H1 (cell line): ENCODE measurements around the gene SRPX. TPM values are rescaled to one million over a fixed set of nuclear protein-coding genes. Genes with fewer than 3 reads are reported as not detected.

Experiments
- CTCF ChIA-PET: fragments of 300-600 bp; sonication (Branson Sonifier 250); formaldehyde crosslinking; loops from one replicate; lab custom pipeline; 2021; ENCODE audit not compliant: partially characterized antibody; lab: Charles Lee
- POLR2A ChIA-PET: fragments of 300-600 bp; sonication (Branson Sonifier 250); formaldehyde crosslinking; loops from one replicate; lab custom pipeline; 2021; ENCODE audit warnings: inconsistent platforms; ENCODE audit not compliant: partially characterized antibody; lab: Charles Lee
- DNase-seq, 2 experiments: peaks; one replicate each; pipeline versions ENCODE4 v3.0.0 to v3.0.0-alpha.2; 2010 to 2022; ENCODE audit warnings: low spot score in 2 of 2, low read depth in 1 of 2, mixed read lengths in 1 of 2
- FAIRE-seq: peaks from 2 replicates; lab custom pipeline; 2011; peaks lifted over from hg19 to GRCh38; lab: Jason Lieb, UNC
- H2AFZ ChIP-seq: 2 replicates; pipeline ENCODE4 v1.8.1; 2012; ENCODE audit warnings: low read length, inconsistent platforms
- H2AK5ac ChIP-seq: 2 replicates; pipeline ENCODE4 v1.6.1; 2013; ENCODE audit warnings: low read depth, low read length
- H2BK120ac ChIP-seq: replicated peaks from 2 replicates; pipeline ENCODE3; 2013; ENCODE audit warnings: low read depth, low read length, inconsistent platforms
- H2BK12ac ChIP-seq: 2 replicates; pipeline ENCODE4 v1.6.1; 2013; ENCODE audit warnings: low read depth, low read length
- H2BK15ac ChIP-seq: 2 replicates; pipeline ENCODE4 v1.6.1; 2013; ENCODE audit warnings: low read length
- H2BK20ac ChIP-seq: 2 replicates; pipeline ENCODE4 v1.6.1; 2013; ENCODE audit warnings: low read length
- H2BK5ac ChIP-seq: 2 replicates; pipeline ENCODE4 v1.6.1; 2013; ENCODE audit warnings: low read depth, low read length
- H3K14ac ChIP-seq: 2 replicates; pipeline ENCODE4 v1.6.1; 2013; ENCODE audit warnings: inconsistent platforms; ENCODE audit not compliant: insufficient read length
- H3K18ac ChIP-seq: 2 replicates; pipeline ENCODE4 v1.6.1; 2013; ENCODE audit warnings: low read length; ENCODE audit errors: extremely low read depth
- H3K23ac ChIP-seq: 2 replicates; pipeline ENCODE4 v1.6.1; 2013; ENCODE audit warnings: inconsistent platforms; ENCODE audit not compliant: insufficient read length
- H3K23me2 ChIP-seq: 2 replicates; pipeline ENCODE4 v1.6.1; 2013; ENCODE audit warnings: low read depth, low read length
- H3K27ac ChIP-seq: 2 replicates; pipeline ENCODE4 v1.6.1; 2011; ENCODE audit warnings: low read depth, low read length, inconsistent platforms
- H3K27me3 ChIP-seq, 4 experiments: replicated peaks in 1 of 4; 1 replicate in 1 of 4; 2 replicates in 3 of 4; pipeline versions ENCODE4 v1.6.1 to v1.8.1; 2011 to 2013; ENCODE audit warnings: low read length in 3 of 4, mild to moderate bottlenecking in 3 of 4, inconsistent platforms in 2 of 4, mixed read lengths in 2 of 4, moderate library complexity in 1 of 4; ENCODE audit not compliant: control insufficient read depth in 3 of 4, insufficient read depth in 3 of 4; ENCODE audit errors: extremely low read depth in 1 of 4
- H3K36me3 ChIP-seq, 4 experiments: 2 replicates each; pipeline versions ENCODE4 v1.6.1 to v1.8.1; 2011 to 2013; ENCODE audit warnings: mild to moderate bottlenecking in 4 of 4, low read length in 3 of 4, moderate library complexity in 2 of 4, control low read depth in 1 of 4, inconsistent platforms in 1 of 4; ENCODE audit not compliant: insufficient read depth in 4 of 4, control insufficient read depth in 2 of 4
- H3K4ac ChIP-seq: replicated peaks from 2 replicates; pipeline ENCODE3; 2013; ENCODE audit warnings: low read length, low read depth, mixed read lengths, inconsistent platforms; ENCODE audit not compliant: insufficient read length
- H3K4me1 ChIP-seq, 4 experiments: replicated peaks in 1 of 4; 1 replicate in 1 of 4; 2 replicates in 3 of 4; pipeline versions ENCODE4 v1.6.1 to v1.8.1; 2011 to 2013; ENCODE audit warnings: low read length in 3 of 4, inconsistent platforms in 2 of 4, mixed read lengths in 1 of 4; ENCODE audit not compliant: insufficient read depth in 4 of 4, control insufficient read depth in 3 of 4
- H3K4me2 ChIP-seq, 2 experiments: 2 replicates each; pipeline versions ENCODE4 v1.6.1 to v1.8.1; 2011 to 2013; ENCODE audit warnings: low read depth in 2 of 2, low read length in 2 of 2, control low read depth in 1 of 2, inconsistent platforms in 1 of 2, mild to moderate bottlenecking in 1 of 2; ENCODE audit not compliant: insufficient read depth in 1 of 2
- H3K4me3 ChIP-seq, 4 experiments: fragments of 200-600, 300-600 bp in 1 of 4; sonication (generic), shearing (Covaris generic), sonication (Bioruptor Twin) in 1 of 4; 2 replicates each; pipeline versions ENCODE4 v1.5.1 to v1.8.1; 2011 to 2016; ENCODE audit warnings: low read length in 4 of 4, low read depth in 3 of 4, control low read depth in 2 of 4, inconsistent platforms in 2 of 4, mild to moderate bottlenecking in 2 of 4, mixed read lengths in 1 of 4, moderate library complexity in 1 of 4; ENCODE audit not compliant: insufficient read depth in 2 of 4; ENCODE audit errors: extremely low read depth in 1 of 4
- H3K56ac ChIP-seq: replicated peaks from 2 replicates; pipeline ENCODE3; 2013; ENCODE audit warnings: low read depth, mild to moderate bottlenecking, mixed read lengths, low read length, inconsistent platforms; ENCODE audit not compliant: insufficient read length
- H3K79me1 ChIP-seq: 2 replicates; pipeline ENCODE4 v1.6.1; 2013; ENCODE audit warnings: low read depth, low read length, control low read depth
- H3K79me2 ChIP-seq, 2 experiments: 2 replicates each; pipeline versions ENCODE4 v1.6.1 to v1.8.1; 2012 to 2013; ENCODE audit warnings: low read length in 2 of 2, mild to moderate bottlenecking in 2 of 2, inconsistent platforms in 1 of 2; ENCODE audit not compliant: insufficient read depth in 2 of 2, control insufficient read depth in 1 of 2
- H3K9ac ChIP-seq, 4 experiments: replicated peaks in 1 of 4; 1 replicate in 1 of 4; 2 replicates in 3 of 4; pipeline versions ENCODE4 v1.6.1 to v1.8.1; 2011 to 2013; ENCODE audit warnings: low read depth in 3 of 4, low read length in 3 of 4, control low read depth in 2 of 4, mild to moderate bottlenecking in 2 of 4, moderate library complexity in 2 of 4, inconsistent platforms in 1 of 4; ENCODE audit errors: extremely low read depth in 1 of 4
- H3K9me3 ChIP-seq, 2 experiments: 2 replicates each; pipeline versions ENCODE4 v1.6.1 to v1.8.1; 2012 to 2013; ENCODE audit warnings: mild to moderate bottlenecking in 2 of 2, moderate library complexity in 2 of 2, control low read depth in 1 of 2, inconsistent platforms in 1 of 2, low read depth in 1 of 2, low read length in 1 of 2, mixed read lengths in 1 of 2; ENCODE audit not compliant: insufficient read depth in 2 of 2
- H4K20me1 ChIP-seq, 2 experiments: replicated peaks in 1 of 2; 2 replicates each; pipeline versions ENCODE3 to v1.8.1; 2011 to 2013; ENCODE audit warnings: inconsistent platforms in 2 of 2, low read length in 2 of 2, mild to moderate bottlenecking in 1 of 2; ENCODE audit not compliant: insufficient read depth in 2 of 2, control insufficient read depth in 1 of 2
- H4K5ac ChIP-seq: 2 replicates; pipeline ENCODE4 v1.6.1; 2013; ENCODE audit warnings: low read length, low read depth, mixed read lengths, inconsistent platforms; ENCODE audit not compliant: insufficient read length
- H4K8ac ChIP-seq: 2 replicates; pipeline ENCODE4 v1.8.0; 2013; ENCODE audit warnings: mild to moderate bottlenecking, moderate library complexity, low read length, inconsistent platforms; ENCODE audit not compliant: insufficient read depth; ENCODE audit errors: extremely low read depth
- H4K91ac ChIP-seq: replicated peaks from 2 replicates; pipeline ENCODE3; 2013; ENCODE audit warnings: low read length, mixed read lengths, inconsistent platforms; ENCODE audit not compliant: insufficient read length
- ATF3 ChIP-seq: IDR thresholded peaks from 2 replicates; pipeline ENCODE4 v1.6.1; 2011; ENCODE audit warnings: low read depth, mild to moderate bottlenecking, low read length; ENCODE audit not compliant: insufficient read depth
- CHD2 ChIP-seq: IDR thresholded peaks from 2 replicates; pipeline ENCODE4 v1.6.1; 2012; ENCODE audit warnings: low read length, improper control_type of control experiment
- EGR1 ChIP-seq: IDR thresholded peaks from 2 replicates; pipeline ENCODE4 v1.6.1; 2011; ENCODE audit warnings: low read depth, low read length, borderline replicate concordance
- FOSL1 ChIP-seq: IDR thresholded peaks from 2 replicates; pipeline ENCODE4 v1.6.1; 2011; ENCODE audit warnings: mild to moderate bottlenecking, low read depth, low read length, moderate library complexity; ENCODE audit not compliant: insufficient read depth
- MAFK ChIP-seq: IDR thresholded peaks from 2 replicates; pipeline ENCODE4 v1.6.1; 2012; ENCODE audit warnings: low read depth, mild to moderate bottlenecking, improper control_type of control experiment, low read length
- NANOG ChIP-seq: IDR thresholded peaks from 2 replicates; pipeline ENCODE4 v1.6.1; 2011; ENCODE audit warnings: low read length, low read depth, mild to moderate bottlenecking, inconsistent platforms; ENCODE audit not compliant: insufficient read depth, poor library complexity, severe bottlenecking
- POLR2A ChIP-seq, 2 experiments: IDR thresholded peaks; 1 replicate in 1 of 2; 2 replicates in 1 of 2; pipeline ENCODE4 v1.6.1; 2011; ENCODE audit warnings: low read depth in 2 of 2, low read length in 2 of 2, mild to moderate bottlenecking in 2 of 2; ENCODE audit errors: control extremely low read depth in 1 of 2
- POU5F1 ChIP-seq: IDR thresholded peaks from 2 replicates; pipeline ENCODE4 v1.6.1; 2011; ENCODE audit warnings: low read depth, mild to moderate bottlenecking, low read length, moderate library complexity
- RAD21 ChIP-seq, 2 experiments: IDR thresholded peaks in 1 of 2; conservative IDR thresholded peaks in 1 of 2; 2 replicates each; pipeline ENCODE4 v1.6.1; 2011; ENCODE audit warnings: low read depth in 2 of 2, low read length in 2 of 2, improper control_type of control experiment in 1 of 2, inconsistent platforms in 1 of 2, mild to moderate bottlenecking in 1 of 2, moderate library complexity in 1 of 2
- SIRT6 ChIP-seq: IDR thresholded peaks from one replicate; pipeline ENCODE4 v1.7.1; 2012; ENCODE audit warnings: low read length, inconsistent platforms
- SP2 ChIP-seq: IDR thresholded peaks from 2 replicates; pipeline ENCODE4 v1.6.1; 2012; ENCODE audit warnings: mild to moderate bottlenecking, low read length, inconsistent platforms
- SRF ChIP-seq: IDR thresholded peaks from 2 replicates; pipeline ENCODE4 v1.6.1; 2011; ENCODE audit warnings: mild to moderate bottlenecking, low read depth, low read length, moderate library complexity
- TAF7 ChIP-seq: optimal IDR thresholded peaks from 2 replicates; pipeline ENCODE3; 2011; ENCODE audit warnings: low read depth, mild to moderate bottlenecking, inconsistent platforms, low read length, moderate library complexity, borderline replicate concordance
- YY1 ChIP-seq: IDR thresholded peaks from 2 replicates; pipeline ENCODE4 v1.6.1; 2011; ENCODE audit warnings: low read depth, mild to moderate bottlenecking, low read length
- WGBS, 2 experiments: shearing (Covaris generic) in 1 of 2; methylation state at CpG; one replicate each; pipeline versions ENCODE4 v1.1.6 to v1.1.7; 2013 to 2015; ENCODE audit warnings: low lambda C conversion rate in 2 of 2, mixed read lengths in 2 of 2, inconsistent platforms in 1 of 2, low coverage in 1 of 2, missing lambda C conversion rate in 1 of 2; ENCODE audit not compliant: insufficient replicate concordance in 2 of 2, insufficient coverage in 1 of 2, insufficient read length in 1 of 2; ENCODE audit errors: extremely low coverage in 1 of 2, missing lambda C conversion rate in 1 of 2; 5-methylcytosine and 5-hydroxymethylcytosine counted together
- polyA plus RNA-seq, 7 experiments: library from polyadenylated mRNA; depleted of rRNA in 3 of 7; stranded (reverse) in 5 of 7; unstranded in 2 of 7; fragments of >200 nt in 5 of 7; fragments of 200-250 nt in 2 of 7; gene quantifications; 1 replicate in 5 of 7; 2 replicates in 1 of 7; 4 replicates in 1 of 7; pipeline versions ENCODE4 v1.2.1 to v1.2.3, GENCODE V29; 2011 to 2013; ENCODE audit warnings: missing spikeins in 2 of 7, mixed read lengths in 2 of 7
- total RNA-seq: library from RNA; stranded (reverse); fragmentation: NEBNext Ultra II Directional; extraction: Animal tissue kit (Norgen Biotek cat#: 25700); gene quantifications from 2 replicates; pipeline ENCODE4 v1.2.1, GENCODE V29; 2021

Gene SRPX
- total and polyA plus RNA-seq, 2 of the 8 experiments (the other 6 are each of a cell fraction or from before 2014, with no cell fraction given), result 7.6 to 10.4 TPM

GRCh38 chrX:38236901-38237615 lies 16.4 kb upstream of the SRPX start:
- ChIA-PET POLR2A (no interaction called here), CTCF (interaction anchor here (0.6 to 1.8 kb wide), 2 partner anchors 23 to 1301 kb away, joined by 3 to 4 read pairs; no protein-coding TSS in a partner anchor)
- Histone ChIP-seq H2BK12ac (no peak overlapping the region), H3K27me3 (no peaks in the 10 kb centered on the region), H2BK20ac (no peak overlapping the region), H3K9ac (no peak overlapping the region), H3K36me3 (no peaks in the 10 kb centered on the region), H4K5ac (no peak overlapping the region), H2AFZ (no peak overlapping the region), H3K18ac (no peak overlapping the region), H3K79me2 (no peaks in the 10 kb centered on the region), H3K23ac (no peak overlapping the region), H3K9me3 (no peaks in the 10 kb centered on the region), H3K4me1 (no peaks in the 10 kb centered on the region), H2BK15ac (no peak overlapping the region), H3K4ac (no peak overlapping the region), H3K14ac (no peak overlapping the region), H2AK5ac (no peak overlapping the region), H3K27ac (no peak overlapping the region), H4K20me1 (no peaks in the 10 kb centered on the region), H3K56ac (no peak overlapping the region), H3K23me2 (no peaks in the 10 kb centered on the region), H4K8ac (no peak overlapping the region), H4K91ac (no peak overlapping the region), H3K4me2 (no peak overlapping the region), H2BK120ac (no peak overlapping the region), H3K4me3 (no peak overlapping the region), H3K79me1 (no peaks in the 10 kb centered on the region), H2BK5ac (no peak overlapping the region)
- WGBS, 2 experiments, result 94% methylated on average over 6 of the region's 6 CpGs; no CpG with 5 or more reads in 1 of the 2 experiments
- DNase-seq (no peak), FAIRE-seq (no peak)
- no peak for TF ChIP-seq CHD2
- no peak for TF ChIP-seq TAF7
- no peak for TF ChIP-seq SIRT6
- no peak for TF ChIP-seq EGR1
- no peak for TF ChIP-seq SP2
- no peak for TF ChIP-seq POU5F1
- TF ChIP-seq NANOG, result no peak
- TF ChIP-seq FOSL1, result no peak
- TF ChIP-seq YY1, result no peak
- no peak for TF ChIP-seq MAFK
- TF ChIP-seq SRF, result no peak
- TF ChIP-seq ATF3, result no peak
- TF ChIP-seq POLR2A (IDR thresholded peaks at IDR 0.05; ENCODE audit: control extremely low read depth in 1 of 2, low read depth in 2 of 2, low read length in 2 of 2), result no peak
- TF ChIP-seq RAD21 (IDR thresholded peaks at IDR 0.05 in 1 of 2, conservative IDR thresholded peaks at IDR 0.05 in 1 of 2; ENCODE audit: low read depth in 2 of 2, low read length in 2 of 2), result no peak
